ENCODE results near the gene CGN.

The CGN gene

GRCh38 chr1:151542710-151543129 lies 31.5 kb downstream of the CGN start:
- Histone ChIP-seq H3K36me3 (ENCODE audit: control insufficient read depth, insufficient read depth, low read length) (no peaks in the 10 kb centered on the region), H3K27ac (ENCODE audit: insufficient read depth, low read depth, low read length, poor library complexity, severe bottlenecking) (no peak overlapping the region), H3K27me3 (ENCODE audit: control insufficient read depth, insufficient read depth, low read length, poor library complexity, severe bottlenecking) (no peaks in the 10 kb centered on the region), H3K4me1 (ENCODE audit: control insufficient read depth, insufficient read depth, low read length) (peaks cover 23% of the 10 kb centered on the region), H3K4me3 (ENCODE audit: insufficient read depth, low read depth, low read length) (no peak overlapping the region), H3K9me3 (ENCODE audit: control insufficient read depth, low read length) (no peaks in the 10 kb centered on the region)
- 88 to 93% methylated on average over 3 of the region's 3 CpGs for WGBS, 2 experiments

GRCh38 chr1:151545542-151545941 lies 34.4 kb downstream of the CGN start:
- no peak overlapping the region for H3K4me3 ChIP-seq (ENCODE audit: insufficient read depth, low read depth, low read length)
- H3K27ac ChIP-seq (ENCODE audit: insufficient read depth, low read depth, low read length, poor library complexity, severe bottlenecking): no peak overlapping the region
- peaks cover 21% of the 10 kb centered on the region for H3K4me1 ChIP-seq (ENCODE audit: control insufficient read depth, insufficient read depth, low read length)
- WGBS, 2 experiments: 86 to 97% methylated on average over 1 of the region's 1 CpG
- no peaks in the 10 kb centered on the region for H3K36me3 ChIP-seq (ENCODE audit: control insufficient read depth, insufficient read depth, low read length)
- no peaks in the 10 kb centered on the region for H3K9me3 ChIP-seq (ENCODE audit: control insufficient read depth, low read length)
- H3K27me3 ChIP-seq (ENCODE audit: control insufficient read depth, insufficient read depth, low read length, poor library complexity, severe bottlenecking): no peaks in the 10 kb centered on the region

GRCh38 chr1:151546011-151546925 lies 35.1 kb downstream of the CGN start:
- Histone ChIP-seq H3K36me3 (ENCODE audit: control insufficient read depth, insufficient read depth, low read length) (no peaks in the 10 kb centered on the region), H3K9me3 (ENCODE audit: control insufficient read depth, low read length) (no peaks in the 10 kb centered on the region), H3K4me3 (ENCODE audit: insufficient read depth, low read depth, low read length) (no peak overlapping the region), H3K27me3 (ENCODE audit: control insufficient read depth, insufficient read depth, low read length, poor library complexity, severe bottlenecking) (no peaks in the 10 kb centered on the region), H3K4me1 (ENCODE audit: control insufficient read depth, insufficient read depth, low read length) (peaks cover 18% of the 10 kb centered on the region), H3K27ac (ENCODE audit: insufficient read depth, low read depth, low read length, poor library complexity, severe bottlenecking) (peak overlapping the region; percentile 86)
- 94 to 97% methylated on average over 3 to 4 of the region's 4 CpGs for WGBS, 2 experiments

GRCh38 chr1:151547119-151547899 lies 36.1 kb downstream of the CGN start:
- H3K4me1 ChIP-seq (ENCODE audit: control insufficient read depth, insufficient read depth, low read length): peaks cover 12% of the 10 kb centered on the region
- H3K27ac ChIP-seq (ENCODE audit: insufficient read depth, low read depth, low read length, poor library complexity, severe bottlenecking): peak overlapping the region; percentile 86
- H3K4me3 ChIP-seq (ENCODE audit: insufficient read depth, low read depth, low read length): no peak overlapping the region
- WGBS, 2 experiments: 58 to 62% methylated on average over 7 of the region's 7 CpGs
- H3K27me3 ChIP-seq (ENCODE audit: control insufficient read depth, insufficient read depth, low read length, poor library complexity, severe bottlenecking): no peaks in the 10 kb centered on the region
- H3K36me3 ChIP-seq (ENCODE audit: control insufficient read depth, insufficient read depth, low read length): no peaks in the 10 kb centered on the region
- no peaks in the 10 kb centered on the region for H3K9me3 ChIP-seq (ENCODE audit: control insufficient read depth, low read length)

- peak overlapping the region; percentile 86 for H3K27ac ChIP-seq (ENCODE audit: insufficient read depth, low read depth, low read length, poor library complexity, severe bottlenecking)
- H3K4me1 ChIP-seq (ENCODE audit: control insufficient read depth, insufficient read depth, low read length): peaks cover 12% of the 10 kb centered on the region
- H3K4me3 ChIP-seq (ENCODE audit: insufficient read depth, low read depth, low read length): no peak overlapping the region
- no peaks in the 10 kb centered on the region for H3K27me3 ChIP-seq (ENCODE audit: control insufficient read depth, insufficient read depth, low read length, poor library complexity, severe bottlenecking)
- H3K36me3 ChIP-seq (ENCODE audit: control insufficient read depth, insufficient read depth, low read length): no peaks in the 10 kb centered on the region
- H3K9me3 ChIP-seq (ENCODE audit: control insufficient read depth, low read length): no peaks in the 10 kb centered on the region
- 80 to 97% methylated on average over 3 of the region's 3 CpGs for WGBS, 2 experiments
These were observed 36.7 kb downstream of the CGN start for GRCh38 chr1:151547900-151548230.

GRCh38 chr1:151549199-151549598 lies 38.0 kb downstream of the CGN start:
- H3K36me3 ChIP-seq (ENCODE audit: control insufficient read depth, insufficient read depth, low read length): no peaks in the 10 kb centered on the region
- H3K27ac ChIP-seq (ENCODE audit: insufficient read depth, low read depth, low read length, poor library complexity, severe bottlenecking): no peak overlapping the region
- 89 to 94% methylated on average over 2 of the region's 2 CpGs for WGBS, 2 experiments
- H3K27me3 ChIP-seq (ENCODE audit: control insufficient read depth, insufficient read depth, low read length, poor library complexity, severe bottlenecking): no peaks in the 10 kb centered on the region
- peaks cover 12% of the 10 kb centered on the region for H3K4me1 ChIP-seq (ENCODE audit: control insufficient read depth, insufficient read depth, low read length)
- H3K4me3 ChIP-seq (ENCODE audit: insufficient read depth, low read depth, low read length): no peak overlapping the region
- no peaks in the 10 kb centered on the region for H3K9me3 ChIP-seq (ENCODE audit: control insufficient read depth, low read length)

- Histone ChIP-seq H3K36me3 (ENCODE audit: control insufficient read depth, insufficient read depth, low read length) (no peaks in the 10 kb centered on the region), H3K4me1 (ENCODE audit: control insufficient read depth, insufficient read depth, low read length) (no peaks in the 10 kb centered on the region), H3K4me3 (ENCODE audit: insufficient read depth, low read depth, low read length) (no peak overlapping the region), H3K27me3 (ENCODE audit: control insufficient read depth, insufficient read depth, low read length, poor library complexity, severe bottlenecking) (no peaks in the 10 kb centered on the region), H3K27ac (ENCODE audit: insufficient read depth, low read depth, low read length, poor library complexity, severe bottlenecking) (no peak overlapping the region), H3K9me3 (ENCODE audit: control insufficient read depth, low read length) (no peaks in the 10 kb centered on the region)
- 90 to 97% methylated on average over 4 of the region's 4 CpGs for WGBS, 2 experiments
These were observed 42.5 kb downstream of the CGN start for GRCh38 chr1:151553659-151554058.

- Histone ChIP-seq H3K27me3 (ENCODE audit: control insufficient read depth, insufficient read depth, low read length, poor library complexity, severe bottlenecking) (no peaks in the 10 kb centered on the region), H3K4me3 (ENCODE audit: insufficient read depth, low read depth, low read length) (no peak overlapping the region), H3K9me3 (ENCODE audit: control insufficient read depth, low read length) (no peaks in the 10 kb centered on the region), H3K36me3 (ENCODE audit: control insufficient read depth, insufficient read depth, low read length) (no peaks in the 10 kb centered on the region), H3K27ac (ENCODE audit: insufficient read depth, low read depth, low read length, poor library complexity, severe bottlenecking) (no peak overlapping the region), H3K4me1 (ENCODE audit: control insufficient read depth, insufficient read depth, low read length) (no peaks in the 10 kb centered on the region)
- 88 to 95% methylated on average over 2 of the region's 2 CpGs for WGBS, 2 experiments
These were observed 44.9 kb downstream of the CGN start for GRCh38 chr1:151556052-151556451.

GRCh38 chr1:151562661-151563060 lies 51.5 kb downstream of the CGN start:
- Histone ChIP-seq H3K4me1 (ENCODE audit: control insufficient read depth, insufficient read depth, low read length) (peaks cover 10% of the 10 kb centered on the region), H3K4me3 (ENCODE audit: insufficient read depth, low read depth, low read length) (no peak overlapping the region), H3K9me3 (ENCODE audit: control insufficient read depth, low read length) (no peaks in the 10 kb centered on the region), H3K27ac (ENCODE audit: insufficient read depth, low read depth, low read length, poor library complexity, severe bottlenecking) (no peak overlapping the region), H3K36me3 (ENCODE audit: control insufficient read depth, insufficient read depth, low read length) (no peaks in the 10 kb centered on the region), H3K27me3 (ENCODE audit: control insufficient read depth, insufficient read depth, low read length, poor library complexity, severe bottlenecking) (no peaks in the 10 kb centered on the region)
- no CpG with 5 or more reads among the region's 1 CpG for WGBS, 2 experiments

- Histone ChIP-seq H3K9me3 (ENCODE audit: control insufficient read depth, low read length) (no peaks in the 10 kb centered on the region), H3K4me1 (ENCODE audit: control insufficient read depth, insufficient read depth, low read length) (peaks cover 10% of the 10 kb centered on the region), H3K36me3 (ENCODE audit: control insufficient read depth, insufficient read depth, low read length) (no peaks in the 10 kb centered on the region), H3K27ac (ENCODE audit: insufficient read depth, low read depth, low read length, poor library complexity, severe bottlenecking) (no peak overlapping the region), H3K27me3 (ENCODE audit: control insufficient read depth, insufficient read depth, low read length, poor library complexity, severe bottlenecking) (no peaks in the 10 kb centered on the region), H3K4me3 (ENCODE audit: insufficient read depth, low read depth, low read length) (no peak overlapping the region)
- 71% methylated on average over 1 of the region's 2 CpGs; no CpG with 5 or more reads in 1 of the 2 experiments for WGBS, 2 experiments
These were observed 52.2 kb downstream of the CGN start for GRCh38 chr1:151563376-151563775.
